Umbilical cord (tissue), 1 donor: ENCODE data around the gene UPF1. TPM values are rescaled to one million over a fixed set of nuclear protein-coding genes. Genes with fewer than 3 reads are reported as not detected.

Experiments
- total RNA-seq: library from RNA; depleted of rRNA; stranded (reverse); fragments of >200 nt; gene quantifications from one replicate; pipeline ENCODE4 v1.2.3, GENCODE V29; 2014; ENCODE audit warnings: low replicate concordance; ENCODE audit not compliant: insufficient read depth

UPF1 gene
- total RNA-seq, 1 donor from 2014 or later = 47.7 TPM

Other genes with a start within 250 kb of the UPF1 start
- gene REX1BD, start 243.2 kb upstream of the UPF1 start, total RNA-seq = 20.7 TPM
- 10.1 TPM for gene CRLF1, start 225.2 kb upstream of the UPF1 start, total RNA-seq
- gene TMEM59L, start 219.1 kb upstream of the UPF1 start, total RNA-seq = 6.3 TPM
- gene KLHL26, start 194.9 kb upstream of the UPF1 start, total RNA-seq = 4.6 TPM
- 1.4 TPM for gene CRTC1, start 148.3 kb upstream of the UPF1 start, total RNA-seq
- gene COMP, start 40.7 kb upstream of the UPF1 start, total RNA-seq = 162 TPM
- gene CERS1, start 64.2 kb downstream of the UPF1 start, total RNA-seq = not detected
- gene COPE, start 87.4 kb downstream of the UPF1 start, total RNA-seq = 77.0 TPM
- gene DDX49, start 87.8 kb downstream of the UPF1 start, total RNA-seq = 39.5 TPM
- gene HOMER3, start 109.3 kb downstream of the UPF1 start, total RNA-seq = 31.3 TPM
- 32.7 TPM for gene SUGP2, start 201.6 kb downstream of the UPF1 start, total RNA-seq
- gene ARMC6, start 201.6 kb downstream of the UPF1 start, total RNA-seq = 19.3 TPM
- 13.2 TPM for gene SLC25A42, start 232.0 kb downstream of the UPF1 start, total RNA-seq